Uterus (tissue), 2 donors: ENCODE data around the gene TTC16.

ENCODE experiments used
- POLR2A ChIP-seq, 2 donors: fragments of 450-650 bp; IDR thresholded peaks; one replicate each; pipeline ENCODE4 v1.6.1; 2016; ENCODE audit warnings: antibody characterized with exemption in 2 of 2, mild to moderate bottlenecking in 1 of 2, moderate library complexity in 1 of 2
- TF ChIP-seq, protein P1 (sequence below), 4 experiments: fragments of 200-600 bp in 2 of 4; fragments of 450-650 bp in 2 of 4; sonication (generic) in 2 of 4; IDR thresholded peaks; one replicate each; pipeline ENCODE4 v1.5.1; 2016 to 2019; ENCODE audit warnings: antibody characterized with exemption in 4 of 4, mild to moderate bottlenecking in 2 of 4, moderate library complexity in 1 of 4

DNA sequence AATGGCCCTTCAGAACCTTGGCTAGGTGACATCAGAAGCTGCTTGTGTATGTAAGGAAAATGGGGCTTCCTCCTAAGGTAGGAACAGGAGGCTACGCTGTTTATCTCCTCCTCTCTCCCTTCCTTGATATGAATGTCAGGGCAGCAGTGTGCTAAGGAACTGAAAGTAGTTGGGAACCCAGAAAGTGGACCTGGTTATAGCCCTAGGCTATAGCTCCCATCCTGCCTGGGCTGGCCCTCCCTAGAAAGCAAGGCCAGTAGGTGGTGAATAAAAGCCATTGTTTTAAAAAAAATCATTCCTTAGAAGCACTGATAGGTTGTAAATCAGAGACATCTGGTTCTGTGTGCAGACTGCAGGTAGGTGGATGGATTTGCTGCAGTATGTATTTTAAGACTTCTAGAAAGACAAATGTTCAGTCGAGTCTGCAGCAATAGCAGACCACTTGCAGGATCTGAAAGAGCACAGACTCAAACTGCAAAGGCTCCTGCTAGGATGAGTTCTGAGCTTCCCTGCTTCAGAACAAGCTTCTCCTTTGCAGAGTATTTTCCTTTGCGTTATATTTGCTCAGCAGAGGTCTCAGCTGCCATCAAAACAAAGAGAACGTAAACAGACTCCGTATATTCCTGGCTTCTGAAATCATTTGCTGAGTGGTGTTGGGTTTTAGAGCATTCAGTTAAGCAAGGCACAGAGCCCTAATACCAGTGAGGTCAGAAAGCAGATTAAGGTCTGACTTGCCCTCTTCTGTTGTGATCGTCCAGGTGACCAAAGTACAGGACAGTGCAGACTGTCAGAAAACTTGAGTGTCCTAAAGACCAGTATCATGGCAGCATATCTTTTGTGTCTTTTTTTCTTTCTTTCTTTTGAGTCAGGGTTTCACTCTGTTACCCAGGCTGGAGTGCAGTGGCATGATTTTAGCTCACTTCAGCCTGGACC lies 29.2 kb upstream of the TTC16 start:
- TF ChIP-seq, protein P1, sequence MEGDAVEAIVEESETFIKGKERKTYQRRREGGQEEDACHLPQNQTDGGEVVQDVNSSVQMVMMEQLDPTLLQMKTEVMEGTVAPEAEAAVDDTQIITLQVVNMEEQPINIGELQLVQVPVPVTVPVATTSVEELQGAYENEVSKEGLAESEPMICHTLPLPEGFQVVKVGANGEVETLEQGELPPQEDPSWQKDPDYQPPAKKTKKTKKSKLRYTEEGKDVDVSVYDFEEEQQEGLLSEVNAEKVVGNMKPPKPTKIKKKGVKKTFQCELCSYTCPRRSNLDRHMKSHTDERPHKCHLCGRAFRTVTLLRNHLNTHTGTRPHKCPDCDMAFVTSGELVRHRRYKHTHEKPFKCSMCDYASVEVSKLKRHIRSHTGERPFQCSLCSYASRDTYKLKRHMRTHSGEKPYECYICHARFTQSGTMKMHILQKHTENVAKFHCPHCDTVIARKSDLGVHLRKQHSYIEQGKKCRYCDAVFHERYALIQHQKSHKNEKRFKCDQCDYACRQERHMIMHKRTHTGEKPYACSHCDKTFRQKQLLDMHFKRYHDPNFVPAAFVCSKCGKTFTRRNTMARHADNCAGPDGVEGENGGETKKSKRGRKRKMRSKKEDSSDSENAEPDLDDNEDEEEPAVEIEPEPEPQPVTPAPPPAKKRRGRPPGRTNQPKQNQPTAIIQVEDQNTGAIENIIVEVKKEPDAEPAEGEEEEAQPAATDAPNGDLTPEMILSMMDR (IDR thresholded peaks at IDR 0.05), result no peak
- no peak for TF ChIP-seq POLR2A (IDR thresholded peaks at IDR 0.05)
